GM21515 (cell line): Measurements from ENCODE around the gene ADGRG2.
"Not testable (repeated sequence)": the region's sequence is repeated elsewhere in the genome, so short reads cannot be mapped to it uniquely, and the experiment has no call there.

Experiments used
- ATAC-seq: cut with Tn5 transposase; IDR thresholded peaks from one replicate; pipeline ENCODE4 v1.9.1; 2021; ENCODE audit not compliant: unreplicated experiment

The ADGRG2 gene

GRCh38 chrX:19085666-19086065 lies 36.6 kb downstream of the ADGRG2 start:
- ATAC-seq, result no peak

- ATAC-seq, result no peak
These were observed 46.5 kb downstream of the ADGRG2 start for GRCh38 chrX:19075754-19076153.

GRCh38 chrX:19072372-19072771 lies 49.9 kb downstream of the ADGRG2 start:
- ATAC-seq, result no peak

- no peak for ATAC-seq
These were observed 51.7 kb downstream of the ADGRG2 start for GRCh38 chrX:19070555-19070994.

GRCh38 chrX:19066987-19067386 lies 55.3 kb downstream of the ADGRG2 start:
- not testable (repeated sequence) for ATAC-seq

- ATAC-seq, result no peak
These were observed 56.7 kb downstream of the ADGRG2 start for GRCh38 chrX:19065535-19065934.

- no peak for ATAC-seq
These were observed 58.1 kb downstream of the ADGRG2 start for GRCh38 chrX:19064175-19064574.

- ATAC-seq, result no peak
These were observed 59.2 kb downstream of the ADGRG2 start for GRCh38 chrX:19063030-19063429.

- ATAC-seq, result no peak
These were observed 63.2 kb downstream of the ADGRG2 start for GRCh38 chrX:19059067-19059466.

GRCh38 chrX:19057856-19058255 lies 64.4 kb downstream of the ADGRG2 start:
- no peak for ATAC-seq

- ATAC-seq, result no peak
These were observed 73.2 kb downstream of the ADGRG2 start for GRCh38 chrX:19049110-19049509.

GRCh38 chrX:19046343-19047215 lies 75.7 kb downstream of the ADGRG2 start:
- no peak for ATAC-seq

GRCh38 chrX:19040373-19040772 lies 81.9 kb downstream of the ADGRG2 start:
- no peak for ATAC-seq

GRCh38 chrX:19034025-19034424 lies 88.2 kb downstream of the ADGRG2 start:
- no peak for ATAC-seq

- ATAC-seq, result no peak
These were observed 91.5 kb downstream of the ADGRG2 start for GRCh38 chrX:19030805-19031204.

- ATAC-seq, result no peak
These were observed 93.7 kb downstream of the ADGRG2 start for GRCh38 chrX:19028560-19028959.

- no peak for ATAC-seq
These were observed 97.9 kb downstream of the ADGRG2 start for GRCh38 chrX:19024366-19024765.

- no peak for ATAC-seq
These were observed 102.3 kb downstream of the ADGRG2 start for GRCh38 chrX:19019996-19020395.

GRCh38 chrX:19017271-19017670 lies 105.0 kb downstream of the ADGRG2 start:
- no peak for ATAC-seq

GRCh38 chrX:19016614-19017013 lies 105.7 kb downstream of the ADGRG2 start:
- ATAC-seq, result not testable (repeated sequence)

- no peak for ATAC-seq
These were observed 114.4 kb downstream of the ADGRG2 start for GRCh38 chrX:19007868-19008267.

- ATAC-seq, result no peak
These were observed 115.3 kb downstream of the ADGRG2 start for GRCh38 chrX:19007011-19007410.

- no peak for ATAC-seq
These were observed 116.4 kb downstream of the ADGRG2 start for GRCh38 chrX:19005909-19006308.
